ENCODE measurements around the gene MCTP1. TPM values are rescaled to one million over a fixed set of nuclear protein-coding genes. Genes with fewer than 3 reads are reported as not detected.

Gene MCTP1
- total and polyA plus RNA-seq, 2 donors from 2014 or later: 1.4 to 19.3 TPM

GRCh38 chr5:94863951-94864350 lies 420.9 kb downstream of the MCTP1 start:
- TF ChIP-seq CTCF (IDR thresholded peaks at IDR 0.05; ENCODE audit: borderline replicate concordance, extremely low read depth, insufficient read depth): no peak
- no peaks in the 10 kb centered on the region for H3K36me3 ChIP-seq (ENCODE audit: control insufficient read depth in 2 of 3, insufficient read depth in 3 of 3, low read length in 3 of 3)
- DNase-seq: no peak
- no peak for FAIRE-seq
- H3K4me3 ChIP-seq (ENCODE audit: low read length in 3 of 3): no peak overlapping the region
- no peak overlapping the region for H3K27ac ChIP-seq (ENCODE audit: low read depth in 2 of 2, low read length in 2 of 2)
- no peaks in the 10 kb centered on the region for H3K4me1 ChIP-seq (ENCODE audit: control insufficient read depth in 2 of 3, insufficient read depth in 2 of 3, low read depth in 1 of 3, low read length in 3 of 3)
- H3K9me3 ChIP-seq (ENCODE audit: control insufficient read depth in 2 of 3, insufficient read depth in 1 of 3, low read length in 3 of 3): no peaks in the 10 kb centered on the region
- no peaks in the 10 kb centered on the region for H3K27me3 ChIP-seq (ENCODE audit: control insufficient read depth, insufficient read depth, low read length)
- intact Hi-C loops (cut with DNase I): no loop called here
- no peak overlapping the region for H3K9ac ChIP-seq (ENCODE audit: low read length in 3 of 3)

- Histone ChIP-seq H3K27ac (ENCODE audit: low read depth in 2 of 2, low read length in 2 of 2) (no peak overlapping the region), H3K36me3 (ENCODE audit: control insufficient read depth in 2 of 3, insufficient read depth in 3 of 3, low read length in 3 of 3) (no peaks in the 10 kb centered on the region), H3K4me3 (ENCODE audit: low read length in 3 of 3) (no peak overlapping the region), H3K9ac (ENCODE audit: low read length in 3 of 3) (no peak overlapping the region), H3K4me1 (ENCODE audit: control insufficient read depth in 2 of 3, insufficient read depth in 2 of 3, low read depth in 1 of 3, low read length in 3 of 3) (no peaks in the 10 kb centered on the region), H3K9me3 (ENCODE audit: control insufficient read depth in 2 of 3, insufficient read depth in 1 of 3, low read length in 3 of 3) (no peaks in the 10 kb centered on the region), H3K27me3 (ENCODE audit: control insufficient read depth, insufficient read depth, low read length) (no peaks in the 10 kb centered on the region)
- DNase-seq (no peak), FAIRE-seq (no peak)
- TF ChIP-seq CTCF (IDR thresholded peaks at IDR 0.05; ENCODE audit: borderline replicate concordance, extremely low read depth, insufficient read depth): no peak
- intact Hi-C loops (cut with DNase I): no loop called here
Observed at GRCh38 chr5:94857111-94857510, 427.8 kb downstream of the MCTP1 start.

- no peak overlapping the region for H3K9ac ChIP-seq (ENCODE audit: low read length in 3 of 3)
- H3K4me1 ChIP-seq (ENCODE audit: control insufficient read depth in 2 of 3, insufficient read depth in 2 of 3, low read depth in 1 of 3, low read length in 3 of 3): no peaks in the 10 kb centered on the region
- no peaks in the 10 kb centered on the region for H3K27me3 ChIP-seq (ENCODE audit: control insufficient read depth, insufficient read depth, low read length)
- DNase-seq: no peak
- TF ChIP-seq CTCF (IDR thresholded peaks at IDR 0.05; ENCODE audit: borderline replicate concordance, extremely low read depth, insufficient read depth): no peak
- no peak overlapping the region for H3K27ac ChIP-seq (ENCODE audit: low read depth in 2 of 2, low read length in 2 of 2)
- no peak overlapping the region for H3K4me3 ChIP-seq (ENCODE audit: low read length in 3 of 3)
- FAIRE-seq: no peak
- no peaks in the 10 kb centered on the region for H3K9me3 ChIP-seq (ENCODE audit: control insufficient read depth in 2 of 3, insufficient read depth in 1 of 3, low read length in 3 of 3)
- no peaks in the 10 kb centered on the region for H3K36me3 ChIP-seq (ENCODE audit: control insufficient read depth in 2 of 3, insufficient read depth in 3 of 3, low read length in 3 of 3)
- intact Hi-C loops (cut with DNase I): no loop called here
Observed at GRCh38 chr5:94856257-94856800, 428.6 kb downstream of the MCTP1 start.

GRCh38 chr5:94855543-94855942 lies 429.4 kb downstream of the MCTP1 start:
- Histone ChIP-seq H3K9ac (ENCODE audit: low read length in 3 of 3) (no peak overlapping the region), H3K4me3 (ENCODE audit: low read length in 3 of 3) (no peak overlapping the region), H3K36me3 (ENCODE audit: control insufficient read depth in 2 of 3, insufficient read depth in 3 of 3, low read length in 3 of 3) (no peaks in the 10 kb centered on the region), H3K4me1 (ENCODE audit: control insufficient read depth in 2 of 3, insufficient read depth in 2 of 3, low read depth in 1 of 3, low read length in 3 of 3) (no peaks in the 10 kb centered on the region), H3K27ac (ENCODE audit: low read depth in 2 of 2, low read length in 2 of 2) (no peak overlapping the region), H3K9me3 (ENCODE audit: control insufficient read depth in 2 of 3, insufficient read depth in 1 of 3, low read length in 3 of 3) (no peaks in the 10 kb centered on the region), H3K27me3 (ENCODE audit: control insufficient read depth, insufficient read depth, low read length) (no peaks in the 10 kb centered on the region)
- no peak for TF ChIP-seq CTCF (IDR thresholded peaks at IDR 0.05; ENCODE audit: borderline replicate concordance, extremely low read depth, insufficient read depth)
- intact Hi-C loops (cut with DNase I): no loop called here
- no peak for FAIRE-seq
- no peak for DNase-seq

Data from kidney (tissue), 14 donors.